Duodenal mucosa (tissue), 2 donors: ENCODE measurements around the gene CGAS.
"Not testable (repeated sequence)": the region's sequence is repeated elsewhere in the genome, so short reads cannot be mapped to it uniquely, and the experiment has no call there.

ENCODE experiments used
- H3K27ac ChIP-seq: one replicate; pipeline ENCODE4 v1.7.0; 2013; ENCODE audit warnings: low read depth, low read length
- H3K27me3 ChIP-seq, 2 donors: one replicate each; pipeline ENCODE4 v1.7.0; 2013; ENCODE audit warnings: low read length in 2 of 2, control low read depth in 1 of 2; ENCODE audit not compliant: insufficient read depth in 2 of 2, control insufficient read depth in 1 of 2
- H3K36me3 ChIP-seq, 2 donors: one replicate each; pipeline ENCODE4 v1.7.0; 2013; ENCODE audit warnings: low read length in 2 of 2, control low read depth in 1 of 2; ENCODE audit not compliant: insufficient read depth in 2 of 2, control insufficient read depth in 1 of 2
- H3K4me1 ChIP-seq, 2 donors: one replicate each; pipeline ENCODE4 v1.7.0; 2013; ENCODE audit warnings: low read length in 2 of 2, control low read depth in 1 of 2; ENCODE audit not compliant: insufficient read depth in 2 of 2, control insufficient read depth in 1 of 2
- H3K4me3 ChIP-seq, 2 donors: one replicate each; pipeline ENCODE4 v1.7.0; 2013; ENCODE audit warnings: low read length in 2 of 2, low read depth in 1 of 2
- H3K9ac ChIP-seq, 2 donors: one replicate each; pipeline ENCODE4 v1.7.0; 2013; ENCODE audit warnings: low read length in 2 of 2, low read depth in 1 of 2
- H3K9me3 ChIP-seq, 2 donors: one replicate each; pipeline ENCODE4 v1.7.0; 2013; ENCODE audit warnings: low read length in 2 of 2, control low read depth in 1 of 2; ENCODE audit not compliant: control insufficient read depth in 1 of 2

Gene CGAS

GRCh38 chr6:73381531-73381930 lies 70.6 kb downstream of the CGAS start:
- H3K9me3 ChIP-seq, H3K36me3 ChIP-seq, H3K4me3 ChIP-seq, H3K27ac ChIP-seq, H3K27me3 ChIP-seq, H3K9ac ChIP-seq, H3K4me1 ChIP-seq: not testable (repeated sequence)

GRCh38 chr6:73377225-73377624 lies 74.9 kb downstream of the CGAS start:
- Histone ChIP-seq H3K9ac (no peak overlapping the region), H3K4me3 (no peak overlapping the region)

GRCh38 chr6:73375216-73375615 lies 76.9 kb downstream of the CGAS start:
- no peaks in the 10 kb centered on the region for H3K36me3 ChIP-seq
- no peak overlapping the region for H3K4me3 ChIP-seq
- peaks cover 0 to 9% of the 10 kb centered on the region in 2 donors for H3K9me3 ChIP-seq
- no peak overlapping the region for H3K9ac ChIP-seq
- no peaks in the 10 kb centered on the region for H3K4me1 ChIP-seq
- no peak overlapping the region for H3K27ac ChIP-seq
- H3K27me3 ChIP-seq: no peaks in the 10 kb centered on the region

More at GRCh38 chr6:73377225-73377624, 74.9 kb downstream of the CGAS start:
- Histone ChIP-seq H3K4me1 (no peaks in the 10 kb centered on the region), H3K9me3 (peaks cover 0 to 4% of the 10 kb centered on the region in 2 donors), H3K27me3 (no peaks in the 10 kb centered on the region), H3K36me3 (no peaks in the 10 kb centered on the region), H3K27ac (no peak overlapping the region)
